B cell (primary cell): ENCODE measurements around the gene M6PR.
A peak's percentile ranks its signal among the peaks of the same experiment; 100 is the strongest.

Experiments used
- EZH2 ChIP-seq: IDR thresholded peaks from 2 replicates; pipeline ENCODE4 v1.6.1; 2012; ENCODE audit warnings: borderline replicate concordance, low read depth, mild to moderate bottlenecking, moderate library complexity, low read length; ENCODE audit not compliant: insufficient read depth, poor library complexity, severe bottlenecking
- TF ChIP-seq, protein P1 (sequence below): fragments of 200-600 bp; IDR thresholded peaks from one replicate; pipeline ENCODE4 v1.8.0; 2022; ENCODE audit warnings: antibody characterized with exemption, mild to moderate bottlenecking

DNA sequence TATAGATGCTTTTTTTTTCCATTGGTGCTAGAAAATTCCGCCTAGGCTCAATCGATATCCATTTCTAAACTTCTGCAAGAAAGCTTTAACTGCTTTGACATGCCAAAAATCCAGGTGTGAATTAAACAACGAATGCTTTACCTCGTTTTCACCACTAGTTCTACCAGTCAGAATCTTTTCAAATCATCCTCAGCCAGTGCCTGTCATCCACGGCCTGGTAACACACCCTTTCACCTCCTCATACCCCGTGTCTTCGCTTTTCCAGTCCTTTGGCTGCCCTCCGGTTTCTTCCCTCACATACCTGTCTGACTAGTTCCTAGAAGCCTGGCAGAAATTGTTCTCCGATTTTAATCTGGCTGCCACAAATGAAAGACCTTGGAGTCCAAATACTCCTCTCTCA lies 36.5 kb downstream of the M6PR start:
- TF ChIP-seq, protein P1, sequence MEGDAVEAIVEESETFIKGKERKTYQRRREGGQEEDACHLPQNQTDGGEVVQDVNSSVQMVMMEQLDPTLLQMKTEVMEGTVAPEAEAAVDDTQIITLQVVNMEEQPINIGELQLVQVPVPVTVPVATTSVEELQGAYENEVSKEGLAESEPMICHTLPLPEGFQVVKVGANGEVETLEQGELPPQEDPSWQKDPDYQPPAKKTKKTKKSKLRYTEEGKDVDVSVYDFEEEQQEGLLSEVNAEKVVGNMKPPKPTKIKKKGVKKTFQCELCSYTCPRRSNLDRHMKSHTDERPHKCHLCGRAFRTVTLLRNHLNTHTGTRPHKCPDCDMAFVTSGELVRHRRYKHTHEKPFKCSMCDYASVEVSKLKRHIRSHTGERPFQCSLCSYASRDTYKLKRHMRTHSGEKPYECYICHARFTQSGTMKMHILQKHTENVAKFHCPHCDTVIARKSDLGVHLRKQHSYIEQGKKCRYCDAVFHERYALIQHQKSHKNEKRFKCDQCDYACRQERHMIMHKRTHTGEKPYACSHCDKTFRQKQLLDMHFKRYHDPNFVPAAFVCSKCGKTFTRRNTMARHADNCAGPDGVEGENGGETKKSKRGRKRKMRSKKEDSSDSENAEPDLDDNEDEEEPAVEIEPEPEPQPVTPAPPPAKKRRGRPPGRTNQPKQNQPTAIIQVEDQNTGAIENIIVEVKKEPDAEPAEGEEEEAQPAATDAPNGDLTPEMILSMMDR: peak; percentile 49
- TF ChIP-seq EZH2: no peak
